H9 (cell line): ENCODE data around the gene HCFC1. TPM values are rescaled to one million over a fixed set of nuclear protein-coding genes. Genes with fewer than 3 reads are reported as not detected.

ENCODE experiments used
- DNase-seq: peaks from one replicate; pipeline ENCODE4 v3.0.0-alpha.2; 2017
- H2AFZ ChIP-seq: one replicate; pipeline ENCODE4 v1.6.1; 2013; ENCODE audit warnings: mild to moderate bottlenecking, low read length, control low read depth, moderate library complexity
- H2AK5ac ChIP-seq: 2 replicates; pipeline ENCODE4 v1.6.1; 2013; ENCODE audit warnings: low read length, control low read depth, mixed read lengths; ENCODE audit not compliant: insufficient read length
- H2BK120ac ChIP-seq: one replicate; pipeline ENCODE4 v1.6.1; 2013; ENCODE audit warnings: low read depth, mild to moderate bottlenecking, low read length, control low read depth, inconsistent platforms; ENCODE audit not compliant: poor library complexity, severe bottlenecking
- H2BK12ac ChIP-seq: 2 replicates; pipeline ENCODE4 v1.6.1; 2013; ENCODE audit warnings: low read length, control low read depth, mixed read lengths, low read depth; ENCODE audit not compliant: insufficient read length
- H2BK15ac ChIP-seq: 2 replicates; pipeline ENCODE4 v1.6.1; 2013; ENCODE audit warnings: low read depth, low read length, control low read depth
- H2BK20ac ChIP-seq: one replicate; pipeline ENCODE4 v1.6.1; 2013; ENCODE audit warnings: low read depth, mild to moderate bottlenecking, low read length, control low read depth, inconsistent platforms; ENCODE audit not compliant: poor library complexity, severe bottlenecking
- H2BK5ac ChIP-seq: 2 replicates; pipeline ENCODE4 v1.6.1; 2013; ENCODE audit warnings: low read length, control low read depth, mixed read lengths; ENCODE audit not compliant: insufficient read length
- H3K14ac ChIP-seq: 2 replicates; pipeline ENCODE4 v1.6.1; 2013; ENCODE audit warnings: low read length, control low read depth; ENCODE audit not compliant: insufficient read depth
- H3K18ac ChIP-seq: 2 replicates; pipeline ENCODE4 v1.6.1; 2013; ENCODE audit warnings: low read depth, mild to moderate bottlenecking, mixed read lengths, low read length, control low read depth; ENCODE audit not compliant: insufficient read length
- H3K23ac ChIP-seq: 2 replicates; pipeline ENCODE4 v1.6.1; 2013; ENCODE audit warnings: low read length, control low read depth, mixed read lengths, low read depth; ENCODE audit not compliant: insufficient read length
- H3K23me2 ChIP-seq: 2 replicates; pipeline ENCODE4 v1.6.1; 2013; ENCODE audit warnings: low read depth, mild to moderate bottlenecking, mixed read lengths, low read length, control low read depth; ENCODE audit not compliant: insufficient read length, poor library complexity, severe bottlenecking
- H3K27ac ChIP-seq: 2 replicates; pipeline ENCODE4 v1.5.1; 2013; ENCODE audit warnings: low read length, control low read depth, mixed read lengths, low read depth; ENCODE audit not compliant: insufficient read length
- H3K27me3 ChIP-seq: 2 replicates; pipeline ENCODE4 v1.6.1; 2013; ENCODE audit warnings: low read length, control low read depth, inconsistent platforms; ENCODE audit not compliant: insufficient read depth
- H3K4ac ChIP-seq: 2 replicates; pipeline ENCODE4 v1.6.1; 2013; ENCODE audit warnings: low read depth, mild to moderate bottlenecking, control low read depth, inconsistent platforms, low read length, moderate library complexity
- H3K4me1 ChIP-seq: 2 replicates; pipeline ENCODE4 v1.6.1; 2013; ENCODE audit warnings: low read length, control low read depth, inconsistent platforms; ENCODE audit not compliant: insufficient read depth
- H3K4me2 ChIP-seq: 2 replicates; pipeline ENCODE4 v1.6.1; 2013; ENCODE audit warnings: low read length, control low read depth, mixed read lengths; ENCODE audit not compliant: insufficient read length, insufficient read depth
- H3K56ac ChIP-seq: 2 replicates; pipeline ENCODE4 v1.6.1; 2013; ENCODE audit warnings: low read depth, mild to moderate bottlenecking, mixed read lengths, low read length, control low read depth; ENCODE audit not compliant: insufficient read length
- H3K79me1 ChIP-seq: 2 replicates; pipeline ENCODE4 v1.6.1; 2013; ENCODE audit warnings: low read depth, mild to moderate bottlenecking, moderate library complexity, low read length, control low read depth, inconsistent platforms; ENCODE audit not compliant: insufficient read depth, poor library complexity, severe bottlenecking
- H3K79me2 ChIP-seq: 2 replicates; pipeline ENCODE4 v1.6.1; 2013; ENCODE audit warnings: low read length, control low read depth, inconsistent platforms; ENCODE audit not compliant: insufficient read depth
- H3K9ac ChIP-seq: 2 replicates; pipeline ENCODE4 v1.6.1; 2013; ENCODE audit warnings: low read length, control low read depth, mixed read lengths; ENCODE audit not compliant: insufficient read length; ENCODE audit errors: extremely low read depth
- H3K9me3 ChIP-seq: one replicate; pipeline ENCODE4 v1.6.1; 2013; ENCODE audit warnings: low read depth, low read length, inconsistent platforms; ENCODE audit not compliant: control insufficient read depth
- H3T11ph ChIP-seq: one replicate; pipeline ENCODE4 v1.6.1; 2013; ENCODE audit warnings: mild to moderate bottlenecking, low read length, control low read depth, inconsistent platforms
- H4K20me1 ChIP-seq: one replicate; pipeline ENCODE4 v1.6.1; 2013; ENCODE audit not compliant: control insufficient read depth, insufficient read length, insufficient read depth
- H4K5ac ChIP-seq: 2 replicates; pipeline ENCODE4 v1.6.1; 2013; ENCODE audit warnings: low read depth, mild to moderate bottlenecking, mixed read lengths, low read length, control low read depth; ENCODE audit not compliant: insufficient read length
- H4K8ac ChIP-seq: replicated peaks from 2 replicates; pipeline ENCODE4 v1.6.1; 2013; ENCODE audit warnings: low read length, control low read depth, mixed read lengths, low read depth; ENCODE audit not compliant: insufficient read length
- H4K91ac ChIP-seq: 2 replicates; pipeline ENCODE4 v1.6.1; 2013; ENCODE audit warnings: low read depth, mild to moderate bottlenecking, moderate library complexity, mixed read lengths, low read length, control low read depth; ENCODE audit not compliant: insufficient read length
- H3K27ac Mint-ChIP-seq, 3 experiments: 2 replicates in 2 of 3; 3 replicates in 1 of 3; pipeline ENCODE4 v1.8.0; 2020 to 2021; ENCODE audit warnings: mixed read lengths in 3 of 3, mild to moderate bottlenecking in 1 of 3, moderate library complexity in 1 of 3
- H3K27me3 Mint-ChIP-seq: 2 replicates; pipeline ENCODE4 v1.8.0; 2021; ENCODE audit warnings: low read depth, mild to moderate bottlenecking, moderate library complexity, mixed read lengths
- H3K36me3 Mint-ChIP-seq, 3 experiments: 2 replicates in 2 of 3; 3 replicates in 1 of 3; pipeline ENCODE4 v1.8.0; 2020 to 2021; ENCODE audit warnings: low read depth in 3 of 3, mixed read lengths in 3 of 3; ENCODE audit not compliant: insufficient read depth in 1 of 3
- H3K4me1 Mint-ChIP-seq, 2 experiments: 2 replicates each; pipeline ENCODE4 v1.8.0; 2020; ENCODE audit warnings: mixed read lengths in 2 of 2
- H3K4me3 Mint-ChIP-seq, 2 experiments: 2 replicates in 1 of 2; 3 replicates in 1 of 2; pipeline ENCODE4 v1.8.0; 2020 to 2021; ENCODE audit warnings: mild to moderate bottlenecking in 2 of 2, mixed read lengths in 2 of 2, moderate library complexity in 1 of 2
- H3K9me3 Mint-ChIP-seq, 2 experiments: 2 replicates in 1 of 2; 3 replicates in 1 of 2; pipeline ENCODE4 v1.8.0; 2020; ENCODE audit warnings: mild to moderate bottlenecking in 2 of 2, mixed read lengths in 2 of 2, moderate library complexity in 1 of 2
- WGBS: extraction: QIAGEN DNeasy Blood & Tissue Kit; methylation state at CpG from one replicate; pipeline ENCODE4 v1.1.7; 2013; ENCODE audit warnings: missing lambda C conversion rate, low lambda C conversion rate, mixed read lengths; ENCODE audit not compliant: insufficient read length; ENCODE audit errors: extremely low coverage; 5-methylcytosine and 5-hydroxymethylcytosine counted together
- total RNA-seq: library from RNA; stranded (reverse); gene quantifications from 2 replicates; pipeline ENCODE4 v1.2.1, GENCODE V29; 2021
- TF ChIP-seq, protein P1 (sequence below): fragments of 200-600 bp; sonication (generic); conservative IDR thresholded peaks from 3 replicates; pipeline ENCODE4 v1.8.0; 2021; ENCODE audit warnings: antibody characterized with exemption, mild to moderate bottlenecking

HCFC1 gene
- total RNA-seq, 1 experiment from 2014 or later: 144 TPM

GRCh38 chrX:153953342-153953830 lies 18.2 kb downstream of the HCFC1 start:
- no peak overlapping the region for H4K8ac ChIP-seq
- no peaks in the 10 kb centered on the region for H3K27me3 ChIP-seq
- no peaks in the 10 kb centered on the region for H3K4me1 ChIP-seq
- H3K56ac ChIP-seq: no peak overlapping the region
- no peak overlapping the region for H3K23ac ChIP-seq
- H2BK5ac ChIP-seq: no peak overlapping the region
- no CpG with 5 or more reads among the region's 33 CpGs for WGBS
- DNase-seq: peak; percentile 74
- no peak overlapping the region for H3K4ac ChIP-seq
- no peaks in the 10 kb centered on the region; a peak in 2 of 5 replicates for H3K9me3 Mint-ChIP-seq
- H3K36me3 Mint-ChIP-seq: peaks cover 69 to 93% (median 87%) of the 10 kb centered on the region in 3 experiments
- no peak overlapping the region; a peak in 1 of 5 replicates for H3K4me3 Mint-ChIP-seq
- H3K79me2 ChIP-seq: no peaks in the 10 kb centered on the region
- peaks cover 5% of the 10 kb centered on the region for H3K9me3 ChIP-seq
- H2BK20ac ChIP-seq: no peak overlapping the region
- H3K27ac ChIP-seq: no peak overlapping the region
- H2BK12ac ChIP-seq: no peak overlapping the region
- H4K91ac ChIP-seq: no peak overlapping the region
- H3K27ac Mint-ChIP-seq: peak overlapping the region in 2 of 3 experiments; percentile 55 to 73; a peak in 3 of 7 replicates
- no peaks in the 10 kb centered on the region for H3K23me2 ChIP-seq
- no peak overlapping the region for H2BK15ac ChIP-seq
- TF ChIP-seq, protein P1, sequence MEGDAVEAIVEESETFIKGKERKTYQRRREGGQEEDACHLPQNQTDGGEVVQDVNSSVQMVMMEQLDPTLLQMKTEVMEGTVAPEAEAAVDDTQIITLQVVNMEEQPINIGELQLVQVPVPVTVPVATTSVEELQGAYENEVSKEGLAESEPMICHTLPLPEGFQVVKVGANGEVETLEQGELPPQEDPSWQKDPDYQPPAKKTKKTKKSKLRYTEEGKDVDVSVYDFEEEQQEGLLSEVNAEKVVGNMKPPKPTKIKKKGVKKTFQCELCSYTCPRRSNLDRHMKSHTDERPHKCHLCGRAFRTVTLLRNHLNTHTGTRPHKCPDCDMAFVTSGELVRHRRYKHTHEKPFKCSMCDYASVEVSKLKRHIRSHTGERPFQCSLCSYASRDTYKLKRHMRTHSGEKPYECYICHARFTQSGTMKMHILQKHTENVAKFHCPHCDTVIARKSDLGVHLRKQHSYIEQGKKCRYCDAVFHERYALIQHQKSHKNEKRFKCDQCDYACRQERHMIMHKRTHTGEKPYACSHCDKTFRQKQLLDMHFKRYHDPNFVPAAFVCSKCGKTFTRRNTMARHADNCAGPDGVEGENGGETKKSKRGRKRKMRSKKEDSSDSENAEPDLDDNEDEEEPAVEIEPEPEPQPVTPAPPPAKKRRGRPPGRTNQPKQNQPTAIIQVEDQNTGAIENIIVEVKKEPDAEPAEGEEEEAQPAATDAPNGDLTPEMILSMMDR: peak; percentile 99
- H3K14ac ChIP-seq: peak overlapping the region; percentile 9; the same call in 1 of the 2 replicates
- H3T11ph ChIP-seq: no peak overlapping the region
- no peak overlapping the region for H4K5ac ChIP-seq
- H2AK5ac ChIP-seq: no peak overlapping the region
- H2BK120ac ChIP-seq: no peak overlapping the region
- no peaks in the 10 kb centered on the region for H3K27me3 Mint-ChIP-seq
- no peaks in the 10 kb centered on the region for H3K79me1 ChIP-seq
- no peak overlapping the region for H2AFZ ChIP-seq
- H3K9ac ChIP-seq: no peak overlapping the region
- no peak overlapping the region for H3K4me2 ChIP-seq
- peaks cover 0 to 19% of the 10 kb centered on the region in 2 experiments; a peak in 3 of 4 replicates for H3K4me1 Mint-ChIP-seq
- no peak overlapping the region for H3K18ac ChIP-seq
- no peaks in the 10 kb centered on the region for H4K20me1 ChIP-seq
